SIG-M5 (cell line): ENCODE measurements around the gene GLA.
A peak's percentile ranks its signal among the peaks of the same experiment; 100 is the strongest.

Experiments
- DNase-seq: peaks from one replicate; lab custom pipeline; 2025; lab: John Stamatoyannopoulos, UW

GLA gene

GRCh38 chrX:101395789-101396188, 11.9 kb downstream of the GLA start:
- peak; percentile 79 for DNase-seq

DNA sequence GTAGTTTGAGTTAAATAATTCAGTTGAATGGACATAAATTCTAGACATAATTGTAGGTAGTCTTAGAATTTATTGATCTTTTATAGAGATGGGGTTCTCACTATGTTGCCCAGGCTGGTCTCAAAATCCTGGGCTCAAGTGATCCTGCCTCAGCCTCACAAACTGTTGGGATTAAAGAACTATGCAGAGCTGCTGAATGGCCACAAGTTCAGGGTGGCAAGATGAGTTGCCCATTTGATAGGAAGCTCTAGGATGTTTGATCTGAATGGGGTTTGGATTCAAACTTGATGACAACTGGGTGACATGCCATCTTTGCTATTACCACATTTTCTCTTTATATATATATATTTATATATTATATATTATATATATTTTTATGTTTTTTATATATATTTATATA, 13.4 kb downstream of the GLA start:
- DNase-seq: no peak

DNA sequence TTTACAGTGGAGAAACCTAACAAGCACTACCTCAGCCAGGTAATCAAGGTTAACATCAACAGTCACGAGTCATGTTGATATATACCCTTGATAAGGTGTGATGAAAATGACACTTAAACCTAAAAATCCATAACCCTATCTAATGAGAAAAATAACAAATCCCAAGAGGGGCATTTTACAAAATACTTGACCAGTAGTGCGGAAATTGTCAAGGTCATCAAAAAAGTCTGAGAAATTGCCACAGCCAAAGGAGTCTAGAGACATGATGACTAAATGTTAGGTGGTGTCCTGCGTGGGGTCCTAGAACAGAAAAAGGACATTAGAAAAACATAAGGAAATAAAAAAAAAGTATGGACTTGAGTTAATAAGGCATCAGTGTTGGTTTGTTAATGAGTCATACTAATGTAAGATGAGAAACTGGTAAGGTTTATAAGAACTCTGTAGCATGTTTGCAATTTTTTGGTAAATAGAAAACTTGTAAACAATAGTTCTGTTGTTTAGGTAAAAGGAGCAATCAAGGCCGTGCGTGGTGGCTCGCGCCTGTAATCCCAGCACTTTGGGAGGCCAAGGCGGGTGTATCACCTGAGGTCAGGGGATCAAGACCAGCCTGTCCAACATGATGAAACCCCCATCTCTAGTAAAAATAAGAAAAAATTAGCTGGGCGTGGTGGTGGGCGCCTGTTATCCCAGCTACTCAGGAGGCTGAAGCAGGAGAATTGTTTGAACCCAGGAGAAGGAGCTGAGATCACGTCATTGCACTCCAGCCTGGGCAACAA, 14.0 kb downstream of the GLA start:
- DNase-seq: no peak

DNA sequence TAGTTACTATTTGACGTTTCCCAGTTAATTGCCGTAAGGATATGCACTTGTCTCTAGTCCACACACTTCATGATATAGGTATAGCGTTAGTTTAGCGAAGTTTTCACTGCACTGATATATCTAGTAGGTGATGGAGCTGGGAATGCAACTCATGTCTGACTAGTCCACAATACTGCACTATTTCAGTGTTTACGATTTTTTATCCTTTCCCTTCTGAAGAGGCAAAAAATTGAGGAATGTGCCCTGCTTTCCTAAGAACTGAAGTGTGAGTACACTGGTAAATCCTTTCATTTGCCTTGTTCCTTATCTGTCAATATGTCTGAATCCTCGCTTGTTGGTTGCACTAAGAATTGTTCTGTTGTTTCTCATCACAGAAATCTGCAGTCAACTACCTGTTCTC, 15.9 kb downstream of the GLA start:
- DNase-seq: no peak

DNA sequence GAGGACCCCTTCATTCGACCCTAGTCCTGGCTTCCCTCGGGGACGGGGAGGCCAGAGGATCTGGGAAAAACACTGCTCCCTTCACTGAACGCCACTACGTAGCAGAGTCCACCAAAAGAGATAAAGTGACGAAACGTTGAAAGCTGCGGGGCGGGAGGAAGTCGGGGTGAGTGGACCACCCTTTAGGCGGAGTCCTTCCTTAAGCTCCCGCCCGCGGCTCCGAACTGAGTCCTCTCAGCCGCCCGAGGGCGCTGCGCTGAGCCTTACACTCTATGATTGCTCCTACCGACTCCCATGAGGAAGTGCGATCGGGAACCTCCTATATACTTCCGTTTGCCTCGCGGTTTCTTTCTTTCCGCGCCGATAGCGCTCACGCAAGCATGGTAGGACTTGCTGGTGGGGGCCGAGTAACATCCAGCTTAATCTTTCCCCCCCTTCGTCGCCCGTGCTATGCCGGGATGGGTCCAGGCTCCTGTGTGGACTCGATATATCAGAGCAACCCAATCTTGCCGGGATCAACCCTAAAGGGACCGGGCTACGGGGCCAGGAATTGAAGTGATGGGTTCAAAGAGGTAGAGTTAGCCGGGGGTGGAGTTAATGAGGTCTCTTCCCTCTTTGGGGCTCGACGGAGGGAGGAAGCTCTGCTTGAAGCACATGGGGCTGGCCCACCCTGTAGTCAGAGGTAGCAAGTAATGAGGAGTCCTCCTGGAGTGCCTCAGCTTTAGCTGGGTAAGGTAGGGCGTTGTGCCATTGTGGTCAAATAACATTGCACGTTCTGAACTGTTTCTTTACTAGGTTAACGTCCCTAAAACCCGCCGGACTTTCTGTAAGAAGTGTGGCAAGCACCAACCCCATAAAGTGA, 16.8 kb downstream of the GLA start, which contains the start of gene RPL36A:
Gene RPL36A (plus strand): TSS at position 348 of the 862 bp plus-strand sequence. CDS start 33 bp downstream, at position 381.
- DNase-seq: peak; percentile 77

DNA sequence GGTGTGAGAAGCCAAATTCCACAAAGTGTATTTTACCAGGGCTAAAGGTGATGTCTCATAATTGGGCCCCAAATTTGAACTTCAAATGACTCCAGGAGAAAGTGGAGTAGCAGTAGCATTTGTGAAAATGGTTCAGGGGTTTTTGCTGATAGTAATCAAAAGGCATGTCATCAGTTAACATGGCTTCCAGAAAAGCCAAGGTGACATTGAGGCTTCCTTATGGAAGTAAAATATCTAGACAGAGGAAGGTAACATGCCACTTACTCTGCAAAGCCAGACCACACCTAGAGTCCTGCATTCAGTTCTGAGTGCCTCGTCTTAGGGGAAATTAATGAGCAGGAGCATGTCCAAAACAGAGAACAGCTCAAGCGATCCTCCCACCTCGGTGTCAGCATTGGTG, 19.1 kb downstream of the GLA start:
- DNase-seq: no peak

DNA sequence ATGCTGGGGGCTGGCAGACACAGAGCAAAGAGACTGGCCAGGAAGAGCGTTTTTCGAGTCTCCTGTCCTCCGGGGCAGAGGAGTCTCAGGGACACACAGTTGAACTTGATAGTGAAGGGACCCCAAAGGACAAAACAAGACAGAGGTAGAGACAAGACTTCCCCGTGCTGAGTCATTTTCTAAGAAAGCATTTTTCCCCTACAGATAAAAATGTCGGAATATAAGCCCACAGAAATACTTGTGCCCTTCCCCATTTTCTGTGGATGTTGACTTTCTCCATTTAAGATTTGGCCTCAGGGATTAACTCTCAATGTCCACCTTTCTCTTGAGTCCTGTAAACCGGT, 21.2 kb downstream of the GLA start:
- no peak for DNase-seq

GRCh38 chrX:101385795-101386541, 21.8 kb downstream of the GLA start, which contains the start of gene BTK:
BTK (minus strand) TSS chrX:101386191; CDS start chrX:101375284, 10,907 bp downstream.
- peak; percentile 46 for DNase-seq

DNA sequence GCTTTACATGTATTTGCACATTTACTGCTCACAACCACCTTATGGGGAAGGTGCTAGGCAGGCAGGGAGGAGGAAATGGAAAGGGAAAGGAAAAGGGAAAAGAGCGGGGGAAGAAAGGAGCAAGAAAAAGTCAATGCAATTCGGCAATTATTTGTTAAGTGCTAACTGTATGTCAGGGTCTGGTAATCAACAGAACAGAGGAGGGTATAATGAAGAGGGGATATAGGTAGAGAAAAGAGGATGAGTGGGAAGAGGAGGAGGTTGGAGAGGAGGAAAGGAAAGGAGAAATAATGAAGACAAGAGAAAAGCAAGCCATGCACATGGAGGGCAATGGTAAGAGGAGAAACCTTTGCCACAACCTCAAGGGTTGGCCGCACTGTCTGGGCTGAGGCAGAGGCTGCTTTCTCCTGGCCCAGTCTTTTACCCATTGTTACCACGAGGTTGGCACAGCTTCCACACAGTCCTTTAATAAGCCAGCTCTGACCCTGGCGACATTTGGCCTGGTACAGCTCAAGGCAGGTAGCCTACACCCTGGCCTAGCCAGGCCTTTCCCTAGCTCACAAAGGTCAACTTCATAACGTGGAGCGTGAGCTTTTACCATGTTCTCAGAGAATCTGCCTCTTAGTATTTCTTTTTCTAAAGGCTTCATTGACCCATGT, 22.6 kb downstream of the GLA start:
- DNase-seq: no peak

GRCh38 chrX:101383679-101384205, 24.0 kb downstream of the GLA start:
- DNase-seq: no peak

DNA sequence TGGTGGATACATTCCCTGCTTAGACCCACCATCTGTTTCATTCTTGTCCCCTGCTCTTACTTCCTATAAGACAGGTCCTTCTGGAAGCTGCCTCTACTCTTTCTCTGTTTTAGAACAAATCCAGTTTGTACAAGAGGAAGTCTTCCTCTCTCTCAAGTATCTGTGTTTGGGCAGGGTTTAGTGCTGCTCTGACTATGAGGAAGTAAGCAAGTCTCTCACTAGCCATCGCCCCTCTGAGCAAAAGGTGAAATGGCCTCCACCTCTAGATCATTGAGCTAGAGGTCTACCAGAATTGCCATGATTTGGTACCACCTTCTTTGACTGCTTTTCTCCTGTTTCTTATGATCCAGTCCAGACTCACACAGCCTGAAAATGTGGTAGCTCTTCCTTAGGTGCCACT, 30.2 kb downstream of the GLA start:
- no peak for DNase-seq

DNA sequence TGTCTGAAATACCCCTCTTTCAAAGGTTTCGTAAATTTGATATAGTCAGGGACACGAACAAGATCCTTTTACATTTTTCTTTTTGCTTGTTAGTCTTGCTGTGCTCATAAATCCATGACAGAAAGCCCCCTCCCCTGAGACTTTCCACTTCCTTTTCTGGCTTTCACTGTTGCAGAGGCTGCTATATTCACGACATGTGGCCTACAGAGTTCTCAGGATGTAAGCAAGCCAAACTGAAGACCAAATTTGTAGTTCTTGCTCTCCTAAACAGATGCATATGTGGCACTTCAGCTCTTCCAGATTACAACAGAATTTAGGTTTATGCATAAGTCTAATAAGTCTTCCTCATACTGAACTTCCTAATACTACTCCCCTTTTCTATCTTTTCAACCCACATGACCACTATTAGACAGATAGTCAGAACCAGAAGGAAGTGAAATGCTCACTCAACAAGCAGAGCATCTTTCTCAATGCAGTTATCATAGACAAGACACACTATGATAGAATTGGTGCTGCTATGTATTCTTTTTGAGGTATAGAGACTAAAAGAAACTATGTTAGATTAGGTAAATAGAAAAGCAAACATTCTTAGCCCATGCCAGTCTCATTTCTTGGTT, 36.7 kb downstream of the GLA start:
- no peak for DNase-seq

GRCh38 chrX:101369687-101370086, 38.0 kb downstream of the GLA start:
- no peak for DNase-seq

GRCh38 chrX:101368800-101369199, 38.9 kb downstream of the GLA start:
- DNase-seq: no peak

DNA sequence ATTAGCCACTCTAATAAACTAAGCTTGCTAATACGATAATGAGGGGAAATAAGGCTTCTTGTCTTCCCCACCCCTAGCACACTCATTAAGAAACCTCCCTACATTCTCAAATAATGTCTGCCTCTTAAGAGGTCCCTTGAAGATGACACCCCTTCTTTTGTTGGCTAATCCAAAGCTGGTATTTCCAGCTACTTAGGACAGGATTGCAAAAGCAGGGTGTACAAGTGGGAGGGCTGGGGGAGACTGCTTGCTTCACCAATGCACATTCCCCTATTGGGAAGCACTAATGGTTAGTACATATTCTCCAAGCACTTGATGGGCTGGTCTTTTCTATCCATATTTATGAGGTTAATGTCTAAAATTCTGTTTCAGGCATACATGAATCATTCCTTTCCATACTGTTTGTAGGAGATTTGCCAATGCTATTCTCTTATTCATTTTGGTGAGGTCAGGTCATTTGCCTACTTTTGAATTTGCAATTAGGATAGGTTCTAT, 42.4 kb downstream of the GLA start:
- no peak for DNase-seq

- no peak for DNase-seq
These were observed 45.0 kb downstream of the GLA start for GRCh38 chrX:101362757-101363156.

DNA sequence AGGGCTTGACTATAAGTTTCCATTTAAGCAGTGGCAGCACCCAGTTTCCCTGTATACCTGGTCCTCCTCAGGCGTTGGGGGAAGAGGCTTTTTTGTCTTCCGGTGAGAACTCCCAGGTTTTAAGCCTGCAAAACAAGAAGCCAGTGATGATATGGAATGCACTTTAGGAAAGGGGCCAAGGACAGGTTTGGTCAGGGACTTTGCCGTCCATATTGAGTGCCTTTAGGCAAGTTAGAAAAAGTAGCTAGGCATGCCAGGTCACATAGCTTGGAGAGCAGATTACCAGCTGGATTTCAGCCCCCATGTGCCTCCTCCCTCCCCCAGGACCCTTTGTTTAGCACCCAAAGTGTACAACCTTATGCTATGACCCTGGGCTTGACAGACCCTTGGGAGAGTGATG, 45.6 kb downstream of the GLA start:
- DNase-seq: no peak

DNA sequence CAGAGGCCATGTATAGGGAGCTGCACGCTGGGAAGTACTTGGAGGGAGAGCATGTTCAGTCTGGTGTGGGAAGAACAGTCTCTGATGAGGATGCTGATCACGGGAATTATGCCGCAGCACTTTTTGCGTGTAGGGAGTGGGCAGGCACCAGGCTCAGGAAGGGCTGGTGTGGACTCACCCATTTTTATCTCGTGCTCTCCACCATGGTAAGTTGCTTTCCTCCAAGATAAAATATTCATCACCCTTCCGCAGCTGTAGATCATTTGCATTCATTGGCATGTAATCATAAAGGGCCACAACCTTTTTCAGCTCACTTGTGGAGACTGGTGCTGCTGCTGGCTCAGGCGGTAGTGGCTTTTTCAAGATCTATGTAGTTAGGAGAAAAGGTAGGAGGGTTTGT, 47.3 kb downstream of the GLA start:
- no peak for DNase-seq

DNA sequence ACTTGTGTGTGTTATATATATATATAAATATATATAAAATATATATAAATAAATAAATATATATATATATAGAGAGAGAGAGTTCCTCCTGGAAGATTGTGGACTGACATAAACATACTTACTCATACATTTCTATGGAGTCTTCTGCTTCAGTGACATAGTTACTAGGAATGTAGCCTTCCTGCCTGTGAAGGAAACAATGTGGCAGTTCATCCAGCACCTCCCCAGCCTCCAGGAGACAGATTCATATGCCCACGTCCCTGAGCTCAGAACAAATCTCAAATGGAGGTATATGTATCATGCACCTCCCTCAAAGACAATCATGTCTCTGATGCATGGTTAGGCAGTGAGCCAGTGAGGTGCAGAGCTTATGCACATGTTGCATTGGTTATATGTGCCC, 47.8 kb downstream of the GLA start:
- DNase-seq: no peak

DNA sequence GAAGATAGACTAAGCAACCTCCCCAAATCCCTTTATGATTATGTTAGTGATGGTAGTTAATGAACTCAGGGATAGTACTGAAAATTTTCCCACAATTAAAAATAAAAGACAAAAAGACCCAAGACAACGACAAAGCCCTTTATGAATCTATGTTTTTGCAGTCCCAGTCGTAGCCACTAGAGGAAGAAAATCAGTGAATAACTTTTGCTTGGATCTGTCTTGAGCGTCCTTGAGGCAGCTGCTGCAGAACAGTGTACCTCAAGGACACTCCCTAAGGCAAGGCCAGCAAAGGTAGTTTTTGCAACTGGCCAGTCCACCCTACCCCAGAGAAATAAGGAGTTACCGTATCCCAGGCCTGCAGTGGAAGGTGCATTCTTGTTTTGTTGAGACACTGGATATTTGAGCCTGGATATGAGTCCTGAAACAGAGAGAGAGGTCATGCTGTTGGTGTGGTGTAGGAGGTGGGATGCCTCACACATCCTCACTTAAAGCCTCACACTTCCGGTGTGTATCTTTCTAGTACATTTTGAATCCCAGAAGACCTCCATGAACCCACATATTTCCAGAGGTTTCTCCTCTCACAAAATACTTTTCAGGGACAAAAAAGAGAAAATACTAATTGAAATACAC, 50.4 kb downstream of the GLA start:
- DNase-seq: no peak

GRCh38 chrX:101349193-101349562, 58.5 kb downstream of the GLA start:
- no peak for DNase-seq
